Measurements from ENCODE around the gene RNF157. TPM values are rescaled to one million over a fixed set of nuclear protein-coding genes. Genes with fewer than 3 reads are reported as not detected.

Gene RNF157
- total RNA-seq, 1 donor from 2014 or later = 18.5 TPM

- DNase-seq (no peak), ATAC-seq (ENCODE audit: poor library complexity) (no peak)
- intact Hi-C loops (cut with DNase I) = no loop called here
Observed at GRCh38 chr17:76138896-76139752, 101.2 kb downstream of the RNF157 start.

GRCh38 chr17:76138234-76138895, 101.9 kb downstream of the RNF157 start:
- ATAC-seq (ENCODE audit: poor library complexity) = no peak
- intact Hi-C loops (cut with DNase I) = no loop called here
- DNase-seq = no peak

GRCh38 chr17:76137351-76138233, 102.7 kb downstream of the RNF157 start:
- intact Hi-C loops (cut with DNase I) = no loop called here
- ATAC-seq (ENCODE audit: poor library complexity) (no peak), DNase-seq (no peak)

- intact Hi-C loops (cut with DNase I) = no loop called here
- DNase-seq (no peak), ATAC-seq (ENCODE audit: poor library complexity) (no peak)
Observed at GRCh38 chr17:76137001-76137350, 103.3 kb downstream of the RNF157 start.

- no peak for ATAC-seq (ENCODE audit: poor library complexity)
- DNase-seq = no peak
- intact Hi-C loops (cut with DNase I) = no loop called here
Observed at GRCh38 chr17:76136276-76137000, 103.9 kb downstream of the RNF157 start.

GRCh38 chr17:76135810-76136188, 104.5 kb downstream of the RNF157 start:
- DNase-seq = no peak
- no peak for ATAC-seq (ENCODE audit: poor library complexity)
- intact Hi-C loops (cut with DNase I) = no loop called here

- DNase-seq = no peak
- no peak for ATAC-seq (ENCODE audit: poor library complexity)
- intact Hi-C loops (cut with DNase I) = no loop called here
Observed at GRCh38 chr17:76134911-76135809, 105.1 kb downstream of the RNF157 start.

GRCh38 chr17:76132574-76133338, 107.5 kb downstream of the RNF157 start:
- DNase-seq (no peak), ATAC-seq (ENCODE audit: poor library complexity) (no peak)
- intact Hi-C loops (cut with DNase I) = no loop called here

GRCh38 chr17:76131692-76132573, 108.4 kb downstream of the RNF157 start:
- DNase-seq (no peak), ATAC-seq (ENCODE audit: poor library complexity) (no peak)
- intact Hi-C loops (cut with DNase I) = no loop called here

GRCh38 chr17:76131051-76131691, 109.1 kb downstream of the RNF157 start:
- DNase-seq = no peak
- ATAC-seq (ENCODE audit: poor library complexity) = no peak
- intact Hi-C loops (cut with DNase I) = no loop called here

GRCh38 chr17:76130473-76130872, 109.8 kb downstream of the RNF157 start:
- no peak for ATAC-seq (ENCODE audit: poor library complexity)
- no peak for DNase-seq
- intact Hi-C loops (cut with DNase I) = no loop called here

GRCh38 chr17:76125922-76126321, 114.4 kb downstream of the RNF157 start:
- intact Hi-C loops (cut with DNase I) = no loop called here
- ATAC-seq (ENCODE audit: poor library complexity) (no peak), DNase-seq (no peak)

- DNase-seq (no peak), ATAC-seq (ENCODE audit: poor library complexity) (no peak)
- intact Hi-C loops (cut with DNase I) = no loop called here
Observed at GRCh38 chr17:76125391-76125675, 115.0 kb downstream of the RNF157 start.

- ATAC-seq (ENCODE audit: poor library complexity) = no peak
- no peak for DNase-seq
- intact Hi-C loops (cut with DNase I) = loop anchor here (5.0 kb wide), 2 partner anchors 58 to 173 kb away; no protein-coding TSS in a partner anchor
Observed at GRCh38 chr17:76124582-76125390, 115.5 kb downstream of the RNF157 start.

Measured in Right ventricle myocardium superior (tissue), 1 donor.